HepG2 (cell line): Measurements from ENCODE around the gene TTLL1. TPM values are rescaled to one million over a fixed set of nuclear protein-coding genes. Genes with fewer than 3 reads are reported as not detected.

Experiments
- ATAC-seq: fragments of 200-7000 bp; cut with Tn5 transposase; 3 replicates; pipeline ENCODE4 v1.9.1; 2020; ENCODE audit warnings: mild to moderate bottlenecking, moderate library complexity
- Bru-seq: library from RNA; stranded (reverse); fragments of 400-500 nt; gene quantifications from one replicate; lab custom pipeline; 2021; lab: Mats Ljungman, UMichigan
- BruChase-seq, 2 experiments: library from RNA; stranded (reverse); fragments of 400-500 nt; gene quantifications; one replicate each; lab custom pipeline; 2021; lab: Mats Ljungman, UMichigan
- BruUV-seq: library from RNA; stranded (reverse); fragments of 400-500 nt; replicated peaks from 2 replicates; lab custom pipeline; 2021; lab: Mats Ljungman, UMichigan
- CTCF ChIA-PET: fragments of 300-600 bp; formaldehyde crosslinking; extraction: SDS; loops from one replicate; lab custom pipeline; 2021; ENCODE audit warnings: low total read pairs, inconsistent platforms, low intra/inter-chr PET ratio; lab: Yijun Ruan, JAX
- POLR2A ChIA-PET: fragments of 350-600 bp; sonication (Branson Sonifier 250); formaldehyde crosslinking; loops from one replicate; lab custom pipeline; 2020; ENCODE audit warnings: antibody characterized with exemption, inconsistent platforms; lab: Yijun Ruan, JAX
- DNase-seq: peaks from one replicate; pipeline ENCODE4 v3.0.0-alpha.2; 2015; ENCODE audit warnings: low spot score
- FAIRE-seq: peaks from 3 replicates; lab custom pipeline; 2011; peaks lifted over from hg19 to GRCh38; lab: Jason Lieb, UNC
- H2AFZ ChIP-seq: one replicate; pipeline ENCODE4 v1.6.1; 2011; ENCODE audit warnings: low read length, inconsistent platforms
- H3K27ac ChIP-seq: fragments of 300-600 bp; 3 replicates; pipeline ENCODE4 v1.8.0; 2011; ENCODE audit warnings: mixed run types, mild to moderate bottlenecking, mixed read lengths, low read length, inconsistent platforms; ENCODE audit not compliant: insufficient read depth; ENCODE audit errors: extremely low read length
- H3K27me3 ChIP-seq, 2 experiments: fragments of 200-600 bp in 1 of 2; 2 replicates in 1 of 2; 3 replicates in 1 of 2; pipeline versions ENCODE4 v1.6.0 to v1.8.0; 2011; ENCODE audit warnings: low read length in 2 of 2, mild to moderate bottlenecking in 2 of 2, moderate library complexity in 2 of 2, inconsistent platforms in 1 of 2; ENCODE audit not compliant: insufficient read depth in 2 of 2, control insufficient read depth in 1 of 2
- H3K36me3 ChIP-seq, 2 experiments: fragments of 200-600 bp in 1 of 2; replicated peaks in 1 of 2; 2 replicates in 1 of 2; 3 replicates in 1 of 2; pipeline versions ENCODE4 v1.5.1 to v1.8.0; 2011; ENCODE audit warnings: low read length in 2 of 2, inconsistent platforms in 1 of 2; ENCODE audit not compliant: insufficient read depth in 2 of 2, control insufficient read depth in 1 of 2
- H3K4me1 ChIP-seq: 2 replicates; pipeline ENCODE4 v1.5.1; 2012; ENCODE audit warnings: low read length, inconsistent platforms; ENCODE audit not compliant: insufficient read depth
- H3K4me2 ChIP-seq: 2 replicates; pipeline ENCODE4 v1.6.0; 2011; ENCODE audit warnings: low read depth, low read length, inconsistent platforms
- H3K4me3 ChIP-seq, 3 experiments: fragments of 200-600 bp in 1 of 3; sonication (generic), shearing (Covaris generic) in 1 of 3; replicated peaks in 1 of 3; 2 replicates each; pipeline ENCODE4 v1.5.1; 2011 to 2016; ENCODE audit warnings: low read length in 3 of 3, inconsistent platforms in 2 of 3, low read depth in 2 of 3, mild to moderate bottlenecking in 2 of 3, control low read depth in 1 of 3, mixed read lengths in 1 of 3; ENCODE audit not compliant: insufficient read depth in 1 of 3
- H3K79me2 ChIP-seq: one replicate; pipeline ENCODE4 v1.6.1; 2011; ENCODE audit warnings: low read length, inconsistent platforms; ENCODE audit not compliant: insufficient read depth
- H3K9ac ChIP-seq: 2 replicates; pipeline ENCODE4 v1.6.0; 2011; ENCODE audit warnings: mild to moderate bottlenecking, low read depth, low read length, inconsistent platforms; ENCODE audit not compliant: insufficient read depth
- H3K9me3 ChIP-seq: 2 replicates; pipeline ENCODE4 v1.5.1; 2012; ENCODE audit warnings: mild to moderate bottlenecking, low read length
- H4K20me1 ChIP-seq: 2 replicates; pipeline ENCODE4 v1.6.0; 2011; ENCODE audit warnings: inconsistent platforms, mild to moderate bottlenecking, low read length, moderate library complexity; ENCODE audit not compliant: insufficient read depth
- RARA ChIP-seq: IDR thresholded peaks from 2 replicates; pipeline ENCODE4 v1.6.1; 2016; ENCODE audit warnings: missing genetic modification reagents, missing compliant biosample characterization
- SNAPC2 ChIP-seq: sonication (generic); formaldehyde crosslinking; IDR thresholded peaks from 2 replicates; pipeline ENCODE4 v1.8.1; 2022; ENCODE audit warnings: mild to moderate bottlenecking, missing genetic modification reagents
- SOX6 ChIP-seq, 2 experiments: fragments of 450-650 bp in 1 of 2; sonication (generic) in 1 of 2; formaldehyde crosslinking in 1 of 2; IDR thresholded peaks; 2 replicates each; pipeline versions ENCODE4 v1.4.0 to v1.6.1; 2017 to 2020; ENCODE audit warnings: antibody characterized with exemption in 1 of 2, mild to moderate bottlenecking in 1 of 2, missing genetic modification reagents in 1 of 2
- STAG1 ChIP-seq: sonication (generic); formaldehyde crosslinking; IDR thresholded peaks from 2 replicates; pipeline ENCODE4 v1.4.0; 2020; ENCODE audit warnings: missing genetic modification reagents
- THAP11 ChIP-seq: IDR thresholded peaks from 2 replicates; pipeline ENCODE4 v1.6.1; 2016; ENCODE audit warnings: missing biosample characterization, missing genetic modification reagents
- ZNF20 ChIP-seq: sonication (generic); formaldehyde crosslinking; IDR thresholded peaks from 2 replicates; pipeline ENCODE4 v1.4.0; 2020; ENCODE audit warnings: mild to moderate bottlenecking, moderate library complexity, missing genetic modification reagents
- ZNF235 ChIP-seq: sonication (generic); formaldehyde crosslinking; IDR thresholded peaks from 2 replicates; pipeline ENCODE4 v1.8.1; 2023; ENCODE audit warnings: mild to moderate bottlenecking, missing genetic modification reagents, borderline replicate concordance
- ZNF264 ChIP-seq: sonication (generic); formaldehyde crosslinking; IDR thresholded peaks from 2 replicates; pipeline ENCODE4 v1.4.0; 2020; ENCODE audit warnings: missing genetic modification reagents
- ZZZ3 ChIP-seq: sonication (generic); formaldehyde crosslinking; IDR thresholded peaks from 2 replicates; pipeline ENCODE4 v1.4.0; 2020; ENCODE audit warnings: missing genetic modification reagents, mild to moderate bottlenecking, borderline replicate concordance
- WGBS: methylation state at CpG from one replicate; pipeline ENCODE4 v1.1.6; 2017; ENCODE audit warnings: low lambda C conversion rate; 5-methylcytosine and 5-hydroxymethylcytosine counted together
- in situ Hi-C: cut with HindIII; loops from 2 replicates; pipeline ENCODE4 v1.10.0; 2017; ENCODE audit warnings: low pct_unique_long_range_greater_than_20kb; ENCODE audit not compliant: extremely low pct_ligation_motif_present
- intact Hi-C: fragments of 100-400 bp; cut with micrococcal nuclease; formaldehyde crosslinking; loops from one replicate; pipeline ENCODE4 v1.10.0; 2022; ENCODE audit not compliant: unreplicated experiment
- long read RNA-seq, 2 experiments: library from RNA in 1 of 2; library from polyadenylated mRNA in 1 of 2; stranded (forward) in 1 of 2; unstranded in 1 of 2; transcript quantifications; one replicate each; pipeline ENCODE4 v2.0.0, GENCODE V29; 2019 to 2022
- polyA minus RNA-seq, 3 experiments: library from RNA; depleted of rRNA, polyadenylated mRNA; stranded (reverse); fragments of >200 nt; gene quantifications; 2 replicates each; pipeline ENCODE4 v1.2.3, GENCODE V29; 2011; ENCODE audit warnings: low replicate concordance in 1 of 3
- polyA plus RNA-seq, 8 experiments: library from polyadenylated mRNA; depleted of rRNA in 3 of 8; stranded (reverse) in 7 of 8; unstranded in 1 of 8; fragments of >200 nt; fragmentation: Illumina TruSeq in 4 of 8; extraction: Trizol in 4 of 8; gene quantifications; 2 replicates each; pipeline versions ENCODE4 v1.2.1 to v1.2.3, GENCODE V29; 2011 to 2016; ENCODE audit warnings: low read depth in 4 of 8, missing spikeins in 1 of 8, mixed read lengths in 1 of 8; ENCODE audit not compliant: insufficient read depth in 1 of 8
- total RNA-seq, 5 experiments: library from RNA; depleted of rRNA; stranded (reverse); fragments of >200 nt; fragmentation: Illumina TruSeq; extraction: Trizol; gene quantifications; 2 replicates each; pipeline ENCODE4 v1.2.3, GENCODE V29; 2016; ENCODE audit warnings: low read depth in 1 of 5
- TF ChIP-seq, protein P1 (sequence below): sonication (generic); formaldehyde crosslinking; IDR thresholded peaks from 2 replicates; pipeline ENCODE4 v1.4.0; 2020; ENCODE audit warnings: mild to moderate bottlenecking, missing genetic modification reagents
- TF ChIP-seq, protein P2 (sequence below): sonication (generic); formaldehyde crosslinking; IDR thresholded peaks from 2 replicates; pipeline ENCODE4 v1.8.0; 2022; ENCODE audit warnings: low read depth, missing genetic modification reagents

Gene TTLL1
- 1.6 and 2.0 TPM in 2 replicates for total RNA-seq (2016; rRNA removed; fragmentation: Illumina TruSeq; extraction: Trizol)
- 0.79 and 1.5 TPM in 2 replicates for total RNA-seq (2016; cell fraction: cytosol; rRNA removed; fragmentation: Illumina TruSeq; extraction: Trizol; ENCODE audit: low read depth)
- 1.5 and 1.6 TPM in 2 replicates for total RNA-seq (2016; cell fraction: insoluble cytoplasmic fraction; rRNA removed; fragmentation: Illumina TruSeq; extraction: Trizol)
- 1.4 and 1.7 TPM in 2 replicates for total RNA-seq (2016; cell fraction: membrane; rRNA removed; fragmentation: Illumina TruSeq; extraction: Trizol)
- 0.78 and 0.81 TPM in 2 replicates for total RNA-seq (2016; cell fraction: nucleus; rRNA removed; fragmentation: Illumina TruSeq; extraction: Trizol)
- 5.3 and 6.6 TPM in 2 replicates for polyA plus RNA-seq (2011; rRNA removed)
- 5.4 and 5.9 TPM in 2 replicates for polyA plus RNA-seq (2011; cell fraction: cytosol; rRNA removed)
- polyA plus RNA-seq (2011; cell fraction: nucleus; rRNA removed): 2.1 and 3.6 TPM in 2 replicates
- 2.3 and 3.4 TPM in 2 replicates for polyA plus RNA-seq (2012)
- 0.96 and 1.6 TPM in 2 replicates for polyA plus RNA-seq (2016; cell fraction: cytosol; fragmentation: Illumina TruSeq; extraction: Trizol; ENCODE audit: low read depth)
- 1.8 TPM in 2 replicates for polyA plus RNA-seq (2016; cell fraction: insoluble cytoplasmic fraction; fragmentation: Illumina TruSeq; extraction: Trizol; ENCODE audit: low read depth)
- 1.4 and 2.3 TPM in 2 replicates for polyA plus RNA-seq (2016; cell fraction: membrane; fragmentation: Illumina TruSeq; extraction: Trizol; ENCODE audit: low read depth)
- 1.5 and 1.7 TPM in 2 replicates for polyA plus RNA-seq (2016; cell fraction: nucleus; fragmentation: Illumina TruSeq; extraction: Trizol; ENCODE audit: insufficient read depth, low read depth)
- polyA minus RNA-seq (2011; rRNA and poly(A)+ RNA removed; ENCODE audit: low replicate concordance): 0.98 and 3.3 TPM in 2 replicates
- polyA minus RNA-seq (2011; cell fraction: cytosol; rRNA and poly(A)+ RNA removed): 1.8 and 2.1 TPM in 2 replicates
- 1.1 and 1.2 TPM in 2 replicates for polyA minus RNA-seq (2011; cell fraction: nucleus; rRNA and poly(A)+ RNA removed)
- percentile 24 among the genes with signal in this experiment for Bru-seq, nascent RNA
- percentile 22 among the genes with signal in this experiment for BruChase-seq, experiment 1, labeled RNA remaining after a 6-hour chase
- percentile 15 among the genes with signal in this experiment for BruChase-seq, experiment 2, labeled RNA remaining after a 2-hour chase
- long read RNA-seq, experiment 1, transcript TTLL1-201 (11 exons, 1,645 nt): major isoform, 6 of 7 reads
- long read RNA-seq, experiment 1, partial matches to known transcripts: 1 of 7 reads
- long read RNA-seq, experiment 1, other reads (novel, unspliced or antisense): 0 of 7 reads
- long read RNA-seq, experiment 2, partial matches to known transcripts: 5 of 8 reads
- long read RNA-seq, experiment 2, other reads (novel, unspliced or antisense): 2 of 8 reads

DNA sequence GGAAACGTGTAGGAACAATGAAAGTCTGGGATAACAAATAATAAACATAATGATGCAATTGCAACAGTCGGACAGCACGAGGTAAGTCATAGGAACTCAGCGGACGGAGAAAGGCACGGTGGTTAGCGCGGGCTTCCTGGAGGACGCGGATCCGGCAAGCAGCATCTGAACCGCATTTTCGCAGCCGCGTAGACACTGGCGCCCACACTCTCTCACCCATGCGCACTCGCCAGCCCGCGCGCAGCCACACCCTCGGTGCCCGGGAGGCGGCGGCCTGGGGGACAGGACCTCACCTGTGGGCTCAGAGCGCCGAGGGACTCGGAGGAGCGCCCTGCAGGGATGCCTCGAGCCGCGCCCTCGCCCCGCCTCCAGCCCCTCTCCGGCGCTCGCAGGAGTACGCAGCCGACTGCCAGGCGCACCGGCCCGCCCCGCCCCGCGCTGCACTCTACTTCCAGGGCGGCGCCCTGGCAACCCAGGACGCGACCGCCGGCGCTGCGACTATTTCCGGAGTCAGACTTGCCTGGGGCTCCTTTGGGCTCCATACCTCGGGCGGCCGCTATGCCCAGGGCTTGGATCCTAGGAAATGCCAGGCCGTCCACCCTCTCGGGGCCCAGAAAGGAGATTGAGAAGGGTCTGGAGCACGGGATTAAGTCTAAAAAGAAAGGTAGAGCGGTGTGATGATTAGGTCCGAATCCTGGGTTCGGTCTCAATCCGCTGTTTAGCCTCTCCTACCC is at the start of gene TTLL1:
TTLL1 (minus strand) TSS at position 408 of the 734 bp plus-strand sequence. CDS start 13,805 bp downstream, outside the sequence.
- Histone ChIP-seq H3K4me2 (peak within 1 kb of the TSS; percentile 88), H3K27me3 (no peaks in the 10 kb centered on the region), H3K4me1 (peaks cover 26% of the 10 kb centered on the region), H3K27ac (peak within 1 kb of the TSS; percentile 64), H4K20me1 (no peaks in the 10 kb centered on the region), H3K9me3 (no peaks in the 10 kb centered on the region), H3K36me3 (no peaks in the 10 kb centered on the region), H3K4me3 (peak within 1 kb of the TSS; percentile 86 to 91 (median 90)), H3K79me2 (no peaks in the 10 kb centered on the region), H3K9ac (peak within 1 kb of the TSS; percentile 78), H2AFZ (peak within 1 kb of the TSS; percentile 92)
- intact Hi-C loops (no loop called here), in situ Hi-C loops (no loop called here)
- ATAC-seq: peak; percentile 94
- POLR2A ChIA-PET: no interaction called here
- 4% methylated on average over 18 of the region's 64 CpGs for WGBS
- FAIRE-seq: no peak
- no TSS peak for BruUV-seq
- peak; percentile 82 for DNase-seq
- CTCF ChIA-PET: interaction anchor here (1.8 kb wide), 1 partner anchor 222 kb away, joined by 4 read pairs; no protein-coding TSS in a partner anchor
- TF ChIP-seq RARA (CRISPR knock-in tag): 0 out of 2 replicates have a peak, but pooled peaks have one; percentile 7
- TF ChIP-seq, protein P1, sequence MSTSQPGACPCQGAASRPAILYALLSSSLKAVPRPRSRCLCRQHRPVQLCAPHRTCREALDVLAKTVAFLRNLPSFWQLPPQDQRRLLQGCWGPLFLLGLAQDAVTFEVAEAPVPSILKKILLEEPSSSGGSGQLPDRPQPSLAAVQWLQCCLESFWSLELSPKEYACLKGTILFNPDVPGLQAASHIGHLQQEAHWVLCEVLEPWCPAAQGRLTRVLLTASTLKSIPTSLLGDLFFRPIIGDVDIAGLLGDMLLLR (CRISPR knock-in tag): peak; percentile 64; the same call in 1 of the 2 replicates
- 0 out of 2 replicates have a peak, but pooled peaks have one; percentile 55 for TF ChIP-seq ZNF235
- TF ChIP-seq, protein P2, sequence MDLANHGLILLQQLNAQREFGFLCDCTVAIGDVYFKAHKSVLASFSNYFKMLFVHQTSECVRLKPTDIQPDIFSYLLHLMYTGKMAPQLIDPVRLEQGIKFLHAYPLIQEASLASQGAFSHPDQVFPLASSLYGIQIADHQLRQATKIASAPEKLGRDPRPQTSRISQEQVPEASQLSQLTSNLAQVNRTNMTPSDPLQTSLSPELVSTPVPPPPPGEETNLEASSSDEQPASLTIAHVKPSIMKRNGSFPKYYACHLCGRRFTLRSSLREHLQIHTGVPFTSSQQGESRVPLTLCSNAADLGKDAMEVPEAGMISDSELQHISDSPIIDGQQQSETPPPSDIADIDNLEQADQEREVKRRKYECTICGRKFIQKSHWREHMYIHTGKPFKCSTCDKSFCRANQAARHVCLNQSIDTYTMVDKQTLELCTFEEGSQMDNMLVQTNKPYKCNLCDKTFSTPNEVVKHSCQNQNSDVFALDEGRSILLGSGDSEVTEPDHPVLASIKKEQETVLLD (CRISPR knock-in tag): 0 out of 2 replicates have a peak, but pooled peaks have one; percentile 19
- no peak for TF ChIP-seq ZNF20 (CRISPR knock-in tag)
- 0 out of 2 replicates have a peak, but pooled peaks have one; percentile 19 for TF ChIP-seq ZNF264
- TF ChIP-seq SNAPC2: no peak
- TF ChIP-seq STAG1 (CRISPR knock-in tag): peak; percentile 25; the same call in 1 of the 2 replicates
- no peak for TF ChIP-seq ZZZ3
- peak; percentile 92 for TF ChIP-seq THAP11
- no peak for TF ChIP-seq SOX6 (IDR thresholded peaks at IDR 0.05)
- TF ChIP-seq SOX6 (CRISPR knock-in tag; IDR thresholded peaks at IDR 0.05): peak; percentile 16; the same call in 1 of the 2 replicates
